Hepatocyte (in vitro differentiated cells): ENCODE data around the gene ACHE. TPM values are rescaled to one million over a fixed set of nuclear protein-coding genes. Genes with fewer than 3 reads are reported as not detected.

Experiments
- DNase-seq: peaks from one replicate; pipeline ENCODE4 v3.0.0-alpha.2; 2016; ENCODE audit warnings: low spot score
- H2AFZ ChIP-seq: fragments of 200-600 bp; sonication (generic); 2 replicates; pipeline ENCODE4 v1.6.0; 2016; ENCODE audit warnings: antibody characterized with exemption, mild to moderate bottlenecking
- H3K27ac ChIP-seq: fragments of 200-600 bp; sonication (generic); 2 replicates; pipeline ENCODE4 v1.5.1; 2016; ENCODE audit warnings: mild to moderate bottlenecking
- H3K27me3 ChIP-seq: fragments of 200-600 bp; sonication (generic); 2 replicates; pipeline ENCODE4 v1.6.1; 2016
- H3K36me3 ChIP-seq: fragments of 200-600 bp; sonication (generic); replicated peaks from 2 replicates; pipeline ENCODE4 v1.5.1; 2016; ENCODE audit warnings: low read depth; ENCODE audit not compliant: insufficient read depth
- H3K4me1 ChIP-seq: fragments of 200-600 bp; sonication (generic); 2 replicates; pipeline ENCODE4 v1.5.1; 2016; ENCODE audit warnings: mild to moderate bottlenecking, moderate library complexity; ENCODE audit not compliant: insufficient read depth
- H3K4me2 ChIP-seq: fragments of 200-600 bp; sonication (generic); 2 replicates; pipeline ENCODE4 v1.6.0; 2016
- H3K4me3 ChIP-seq: fragments of 200-600 bp; sonication (generic); 2 replicates; pipeline ENCODE4 v1.5.1; 2016; ENCODE audit warnings: mild to moderate bottlenecking
- H3K79me2 ChIP-seq: fragments of 200-600 bp; sonication (generic); 2 replicates; pipeline ENCODE4 v1.6.0; 2017; ENCODE audit warnings: mild to moderate bottlenecking
- H3K9me2 ChIP-seq: fragments of 200-600 bp; sonication (generic); replicated peaks from 2 replicates; pipeline ENCODE4 v1.6.0; 2017; ENCODE audit warnings: mild to moderate bottlenecking; ENCODE audit not compliant: insufficient read depth
- H3K9me3 ChIP-seq: fragments of 200-600 bp; sonication (generic); 2 replicates; pipeline ENCODE4 v1.5.1; 2016; ENCODE audit warnings: low read depth, mild to moderate bottlenecking
- H4K20me1 ChIP-seq: fragments of 200-600 bp; sonication (generic); 2 replicates; pipeline ENCODE4 v1.6.0; 2016; ENCODE audit warnings: mild to moderate bottlenecking; ENCODE audit not compliant: insufficient read depth, poor library complexity, severe bottlenecking
- CTCF ChIP-seq: fragments of 200-600 bp; sonication (generic); IDR thresholded peaks from 2 replicates; pipeline ENCODE4 v1.5.1; 2016; ENCODE audit warnings: antibody characterized with exemption, mild to moderate bottlenecking; ENCODE audit not compliant: poor library complexity
- EZH2 ChIP-seq: fragments of 200-600 bp; sonication (generic); IDR thresholded peaks from 2 replicates; pipeline ENCODE4 v1.6.1; 2016; ENCODE audit warnings: antibody characterized with exemption, mild to moderate bottlenecking, borderline replicate concordance
- EZH2phosphoT487 ChIP-seq: fragments of 200-600 bp; sonication (generic); IDR thresholded peaks from one replicate; pipeline ENCODE4 v1.6.1; 2018; ENCODE audit warnings: antibody characterized with exemption, mild to moderate bottlenecking, low read depth, moderate library complexity; ENCODE audit not compliant: unreplicated experiment, severe bottlenecking
- WGBS: methylation state at CpG from one replicate; pipeline ENCODE4 v1.1.6; 2016; ENCODE audit warnings: low lambda C conversion rate; ENCODE audit errors: missing lambda C conversion rate; 5-methylcytosine and 5-hydroxymethylcytosine counted together
- polyA plus RNA-seq: library from polyadenylated mRNA; unstranded; fragments of >200 nt; fragmentation: Nextera tagmentation; extraction: Ambion mirVana; gene quantifications from 2 replicates; pipeline ENCODE4 v1.2.1, GENCODE V29; 2016
- total RNA-seq: library from RNA; depleted of rRNA; stranded (reverse); fragments of >200 nt; gene quantifications from 2 replicates; pipeline ENCODE4 v1.2.3, GENCODE V29; 2014

ACHE gene
- total RNA-seq (3.2 and 4.6 TPM in 2 replicates), polyA plus RNA-seq (16.3 and 18.3 TPM in 2 replicates)

DNA sequence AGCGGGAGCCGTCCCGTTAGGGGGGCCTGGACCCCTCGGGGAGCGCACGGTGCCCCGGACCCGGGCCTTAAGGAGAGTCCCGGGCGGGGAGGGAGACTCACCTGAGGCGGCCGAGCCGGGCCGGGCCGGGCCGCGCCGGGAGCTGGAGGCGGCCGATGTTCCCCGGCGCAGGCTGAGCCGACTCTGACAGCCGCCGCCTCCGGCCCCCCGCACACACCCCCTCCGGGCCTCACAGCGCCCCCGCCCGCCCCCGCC, at the start of gene ACHE:
ACHE (minus strand) TSS at position 188 of the 255 bp plus-strand sequence. CDS start 1,656 bp downstream, outside the sequence.
- Histone ChIP-seq H3K4me2 (peak within 1 kb of the TSS; percentile 100), H3K27me3 (peaks cover 14% of the 10 kb centered on the region), H4K20me1 (no peaks in the 10 kb centered on the region), H3K9me3 (no peaks in the 10 kb centered on the region), H3K9me2 (no peaks in the 10 kb centered on the region), H3K27ac (peak within 1 kb of the TSS; percentile 62), H3K4me1 (peaks cover 23% of the 10 kb centered on the region), H3K36me3 (no peaks in the 10 kb centered on the region), H2AFZ (peak within 1 kb of the TSS; percentile 66), H3K79me2 (no peaks in the 10 kb centered on the region), H3K4me3 (peak within 1 kb of the TSS; percentile 78)
- no peak for TF ChIP-seq EZH2phosphoT487
- no CpG with 5 or more reads among the region's 32 CpGs for WGBS
- no peak for DNase-seq

DNA sequence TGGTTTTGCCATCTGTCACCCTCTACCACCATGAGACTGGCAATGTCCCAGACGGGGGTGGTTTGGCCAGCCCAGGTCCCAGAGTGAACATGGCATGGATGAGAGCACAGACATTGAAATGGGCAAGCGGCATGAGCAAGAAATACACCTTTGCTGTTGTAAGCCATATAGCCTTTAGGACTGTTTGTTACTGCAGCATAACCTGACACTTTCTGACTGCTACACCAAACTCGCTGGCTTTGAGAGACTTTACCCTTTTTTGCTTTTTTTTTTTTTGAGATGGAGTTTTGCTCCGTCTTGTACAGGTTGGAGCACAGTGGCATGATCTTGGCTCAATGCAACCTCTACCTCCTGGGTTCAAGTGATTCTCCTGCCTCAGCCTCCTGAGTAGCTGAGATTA, 48.5 kb upstream of the ACHE start:
- Histone ChIP-seq H3K79me2 (no peaks in the 10 kb centered on the region), H3K9me3 (no peaks in the 10 kb centered on the region), H3K4me1 (no peaks in the 10 kb centered on the region), H3K9me2 (no peaks in the 10 kb centered on the region), H3K4me2 (no peak overlapping the region), H3K27me3 (no peaks in the 10 kb centered on the region), H2AFZ (no peak overlapping the region), H3K4me3 (no peak overlapping the region), H4K20me1 (no peaks in the 10 kb centered on the region), H3K27ac (no peak overlapping the region), H3K36me3 (no peaks in the 10 kb centered on the region)
- TF ChIP-seq CTCF (no peak), EZH2phosphoT487 (no peak), EZH2 (no peak)
- WGBS, result 95% methylated on average over 4 of the region's 4 CpGs
- DNase-seq, result no peak

GRCh38 chr7:100943693-100944092, 48.0 kb upstream of the ACHE start:
- H3K9me3 ChIP-seq, result no peaks in the 10 kb centered on the region

More at GRCh38 chr7:100943693-100944092, 48.0 kb upstream of the ACHE start:
- Histone ChIP-seq H3K79me2 (no peaks in the 10 kb centered on the region), H3K9me2 (no peaks in the 10 kb centered on the region), H3K36me3 (no peaks in the 10 kb centered on the region), H4K20me1 (no peaks in the 10 kb centered on the region), H3K4me1 (no peaks in the 10 kb centered on the region), H3K27ac (no peak overlapping the region), H3K4me3 (no peak overlapping the region), H3K27me3 (no peaks in the 10 kb centered on the region), H3K4me2 (no peak overlapping the region), H2AFZ (no peak overlapping the region)
- DNase-seq, result no peak
- no peak for TF ChIP-seq EZH2phosphoT487
- no peak for TF ChIP-seq EZH2
- no peak for TF ChIP-seq CTCF
- WGBS, result 78% methylated on average over 5 of the region's 5 CpGs
